ENCODE data around the gene HTR1B. TPM values are rescaled to one million over a fixed set of nuclear protein-coding genes. Genes with fewer than 3 reads are reported as not detected.

The HTR1B gene
- total and polyA plus RNA-seq, 2 of the 4 experiments (the other 2 are of a cell fraction) = 0.27 to 0.36 TPM

- peak overlapping the region; percentile 88 for H3K14ac ChIP-seq (replicated peaks; ENCODE audit: low read depth, low read length)
- H4K91ac ChIP-seq (ENCODE audit: insufficient read depth, low read depth, low read length) = peak overlapping the region; percentile 69
- no TSS peak for BruUV-seq (replicated peaks)
- H3K4me3 ChIP-seq (ENCODE audit: insufficient read depth, low read depth, low read length) = peak overlapping the region; percentile 46
- H2BK5ac ChIP-seq (ENCODE audit: low read depth, low read length, poor library complexity, severe bottlenecking) = no peak overlapping the region
- intact Hi-C loops (cut with micrococcal nuclease) = loop anchor here (1.0 to 10.0 kb wide), 3 partner anchors 1141 to 1608 kb away; partner anchors contain the start of gene PHIP
- no peak overlapping the region for H2AK5ac ChIP-seq (ENCODE audit: low read depth, low read length)
- H3K27ac ChIP-seq (ENCODE audit: insufficient read depth, low read length) = peak overlapping the region; percentile 38; the same call in 1 of the 2 replicates
- peak overlapping the region; percentile 73 for H3K4me2 ChIP-seq (ENCODE audit: low read depth, low read length)
- H2AFZ ChIP-seq (replicated peaks; ENCODE audit: low read length, poor library complexity) = peak overlapping the region; percentile 94
- H3K36me3 ChIP-seq (ENCODE audit: control insufficient read depth, insufficient read depth, low read length) = no peaks in the 10 kb centered on the region
- 36% methylated on average over 5 of the region's 30 CpGs; no CpG with 5 or more reads in 1 of the 2 experiments for WGBS, 2 experiments (ENCODE audit: extremely low coverage in 2 of 2, insufficient read length in 1 of 2)
- H3K27me3 ChIP-seq (ENCODE audit: control insufficient read depth, insufficient read depth, low read length) = peaks cover 17% of the 10 kb centered on the region
- peak overlapping the region; percentile 52 for H3K18ac ChIP-seq (ENCODE audit: low read depth, low read length)
- H4K20me1 ChIP-seq (ENCODE audit: insufficient read depth, low read length) = no peaks in the 10 kb centered on the region
- H2BK15ac ChIP-seq (ENCODE audit: low read depth, low read length) = peak overlapping the region; percentile 53
- ATAC-seq (ENCODE audit: low read depth) (peak; percentile 53), DNase-seq (peak; percentile 28)
- peak overlapping the region; percentile 71 for H4K5ac ChIP-seq (ENCODE audit: low read depth, low read length)
- peak overlapping the region; percentile 52 for H3K9ac ChIP-seq (ENCODE audit: low read depth, low read length)
- H4K8ac ChIP-seq (ENCODE audit: low read depth in 2 of 2, low read length in 2 of 2) = peak overlapping the region; percentile 93 to 94
- peak overlapping the region; percentile 84 for H3K23ac ChIP-seq (ENCODE audit: low read depth, low read length)
- dilution Hi-C loops (cut with HindIII; ENCODE audit: low sequenced_read_pairs, unreplicated experiment) = no loop called here
- no peaks in the 10 kb centered on the region for H3K9me3 ChIP-seq (ENCODE audit: control insufficient read depth, insufficient read depth, low read length)
- peak overlapping the region; percentile 84; the same call in 1 of the 2 replicates for H3K56ac ChIP-seq (ENCODE audit: extremely low read depth, insufficient read depth, low read length)
- peak overlapping the region; percentile 67 for H2BK120ac ChIP-seq (ENCODE audit: low read depth, low read length)
- H3K4ac ChIP-seq (ENCODE audit: low read depth, low read length) = peak overlapping the region; percentile 79
- no peaks in the 10 kb centered on the region; the same call in 1 of the 2 replicates for H3K4me1 ChIP-seq (ENCODE audit: control insufficient read depth, insufficient read depth, low read length)
- no peaks in the 10 kb centered on the region for H3K79me1 ChIP-seq (ENCODE audit: low read depth in 1 of 2, low read length in 2 of 2)
- ChIA-PET POLR2A (ENCODE audit: unreplicated experiment) (interaction anchor here (0.6 kb wide), 1 partner anchor 16 kb away, joined by 3 read pairs; no protein-coding TSS in a partner anchor), CTCF (interaction anchor here (0.6 to 2.0 kb wide), 9 partner anchors 9 to 1590 kb away, joined by 3 to 11 read pairs (median 3); no protein-coding TSS in a partner anchor)
- H2BK20ac ChIP-seq (ENCODE audit: low read depth, low read length) = peak overlapping the region; percentile 67; the same call in 1 of the 2 replicates
- H3K9me1 ChIP-seq (ENCODE audit: insufficient read depth, low read length) = no peaks in the 10 kb centered on the region
- peak overlapping the region; percentile 21 for H2AK9ac ChIP-seq (replicated peaks; ENCODE audit: low read depth, low read length, poor library complexity)
- in situ Hi-C loops (cut with MboI; ENCODE audit: low sequenced_read_pairs) = loop anchor here (10.0 to 25.0 kb wide), 2 partner anchors 1146 to 1532 kb away; no protein-coding TSS in a partner anchor
- TF ChIP-seq MAFK (IDR thresholded peaks at IDR 0.05; ENCODE audit: low read depth, low read length) (no peak), CEBPB (IDR thresholded peaks at IDR 0.05; ENCODE audit: low read depth, low read length) (no peak), ELK1 (IDR thresholded peaks at IDR 0.05; ENCODE audit: borderline replicate concordance, low read depth, low read length) (no peak), CHD1 (IDR thresholded peaks at IDR 0.05; ENCODE audit: low read depth, low read length) (no peak), MXI1 (IDR thresholded peaks at IDR 0.05; ENCODE audit: borderline replicate concordance, low read depth, low read length) (no peak), RAD21 (IDR thresholded peaks at IDR 0.05; ENCODE audit: low read length) (no peak), USF2 (IDR thresholded peaks at IDR 0.05; ENCODE audit: low read depth, low read length) (no peak), SMC3 (IDR thresholded peaks at IDR 0.05; ENCODE audit: low read depth, low read length) (no peak), MAZ (IDR thresholded peaks at IDR 0.05; ENCODE audit: borderline replicate concordance, low read depth, low read length) (no peak), RFX5 (IDR thresholded peaks at IDR 0.05; ENCODE audit: low read depth, low read length) (no peak), BHLHE40 (IDR thresholded peaks at IDR 0.05; ENCODE audit: low read depth, low read length) (no peak), RCOR1 (IDR thresholded peaks at IDR 0.05; ENCODE audit: insufficient replicate concordance, low read length) (no peak), POLR2A (IDR thresholded peaks at IDR 0.05; ENCODE audit: low read depth, low read length) (no peak), FOS (IDR thresholded peaks at IDR 0.05; ENCODE audit: low read depth, low read length) (no peak)
Measured at GRCh38 chr6:77466451-77467437, 3.5 kb upstream of the HTR1B start.
